Uterus (tissue), 4 donors: ENCODE data around the gene AIDA. TPM values are rescaled to one million over a fixed set of nuclear protein-coding genes. Genes with fewer than 3 reads are reported as not detected.

Experiments used
- DNase-seq, 2 donors: peaks; one replicate each; pipeline ENCODE4 v3.0.0-alpha.2; 2019 to 2020
- H3K27ac ChIP-seq, 2 donors: fragments of 200-600 bp; sonication (generic); 1 replicate in 1 of 2; 2 replicates in 1 of 2; pipeline ENCODE4 v1.5.1; 2016 to 2018
- H3K27me3 ChIP-seq, 2 donors: fragments of 200-600 bp; sonication (generic); one replicate each; pipeline ENCODE4 v1.5.1; 2018 to 2019; ENCODE audit warnings: control low read depth in 1 of 2
- H3K36me3 ChIP-seq, 2 donors: fragments of 200-600 bp; sonication (generic); one replicate each; pipeline ENCODE4 v1.5.1; 2019; ENCODE audit warnings: control low read depth in 1 of 2
- H3K4me1 ChIP-seq, 2 donors: fragments of 200-600 bp; sonication (generic); one replicate each; pipeline ENCODE4 v1.5.1; 2018 to 2019; ENCODE audit warnings: control low read depth in 1 of 2
- H3K4me3 ChIP-seq, 2 donors: fragments of 200-600 bp; sonication (generic); 1 replicate in 1 of 2; 2 replicates in 1 of 2; pipeline ENCODE4 v1.5.1; 2018 to 2019; ENCODE audit warnings: mild to moderate bottlenecking in 1 of 2
- H3K9me3 ChIP-seq, 2 donors: fragments of 200-600 bp; sonication (generic); one replicate each; pipeline ENCODE4 v1.5.1; 2019; ENCODE audit warnings: control low read depth in 1 of 2
- CTCF ChIP-seq, 4 experiments: fragments of 200-600 bp in 2 of 4; fragments of 450-650 bp in 2 of 4; sonication (generic) in 2 of 4; IDR thresholded peaks; one replicate each; pipeline ENCODE4 v1.5.1; 2016 to 2019; ENCODE audit warnings: antibody characterized with exemption in 4 of 4, mild to moderate bottlenecking in 2 of 4, moderate library complexity in 1 of 4
- POLR2A ChIP-seq, 2 donors: fragments of 450-650 bp; IDR thresholded peaks; one replicate each; pipeline ENCODE4 v1.6.1; 2016; ENCODE audit warnings: antibody characterized with exemption in 2 of 2, mild to moderate bottlenecking in 1 of 2, moderate library complexity in 1 of 2
- intact Hi-C: fragments of 100-400 bp; cut with DNase I; formaldehyde crosslinking; loops from one replicate; pipeline ENCODE4 v1.15.1; 2023; ENCODE audit warnings: low total_unique reads
- total RNA-seq, 4 donors: library from RNA; depleted of rRNA in 3 of 4; stranded (reverse); fragments of >200 nt in 3 of 4; gene quantifications; one replicate each; pipeline versions ENCODE4 v1.1.0 to v1.2.4, GENCODE V29; 2014 to 2023
- donor health status: DM: yes; HTN: yes; CAD: no.

Gene AIDA
- 10 to 100 TPM; 20.2 to 94.1 (median 74.0) TPM for total RNA-seq

- Histone ChIP-seq H3K27me3 (no peaks in the 10 kb centered on the region), H3K9me3 (no peaks in the 10 kb centered on the region), H3K36me3 (no peaks in the 10 kb centered on the region), H3K4me3 (peak within 1 kb of the TSS; percentile 73 to 91), H3K27ac (peak within 1 kb of the TSS; percentile 94 to 99), H3K4me1 (peaks cover 6 to 7% of the 10 kb centered on the region in 2 donors)
- intact Hi-C loops, result no loop called here
- TF ChIP-seq POLR2A (IDR thresholded peaks at IDR 0.05) (peak; percentile 41 to 49), CTCF (IDR thresholded peaks at IDR 0.05) (no peak)
- peak; percentile 92 to 95 for DNase-seq
These were observed at the start of gene AIDA, which contains the start of gene BROX for GRCh38 chr1:222712253-222713090. AIDA (minus strand) TSS chr1:222712491; CDS start chr1:222712317, 174 bp downstream. BROX (plus strand) TSS chr1:222712564; CDS start chr1:222715700, 3,136 bp downstream.

- Histone ChIP-seq H3K4me1 (no peaks in the 10 kb centered on the region), H3K4me3 (no peak overlapping the region), H3K36me3 (no peaks in the 10 kb centered on the region), H3K27me3 (no peaks in the 10 kb centered on the region), H3K9me3 (no peaks in the 10 kb centered on the region), H3K27ac (no peak overlapping the region)
- TF ChIP-seq CTCF (IDR thresholded peaks at IDR 0.05) (no peak), POLR2A (IDR thresholded peaks at IDR 0.05) (no peak)
- no peak for DNase-seq
- intact Hi-C loops, result no loop called here
These were observed 48.8 kb upstream of the AIDA start for GRCh38 chr1:222761083-222761482.

GRCh38 chr1:222759451-222760035 lies 47.3 kb upstream of the AIDA start:
- Histone ChIP-seq H3K27ac (no peak overlapping the region), H3K4me1 (no peaks in the 10 kb centered on the region), H3K27me3 (no peaks in the 10 kb centered on the region), H3K4me3 (no peak overlapping the region), H3K9me3 (no peaks in the 10 kb centered on the region), H3K36me3 (no peaks in the 10 kb centered on the region)
- intact Hi-C loops, result no loop called here
- TF ChIP-seq CTCF (IDR thresholded peaks at IDR 0.05), result no peak
- no peak for TF ChIP-seq POLR2A (IDR thresholded peaks at IDR 0.05)
- DNase-seq, result no peak

- Histone ChIP-seq H3K9me3 (no peaks in the 10 kb centered on the region), H3K4me3 (no peak overlapping the region), H3K27me3 (no peaks in the 10 kb centered on the region), H3K27ac (peak overlapping the region; percentile 66 to 77), H3K4me1 (no peaks in the 10 kb centered on the region), H3K36me3 (no peaks in the 10 kb centered on the region)
- peak; percentile 69 to 71 for DNase-seq
- no peak for TF ChIP-seq POLR2A (IDR thresholded peaks at IDR 0.05)
- no peak for TF ChIP-seq CTCF (IDR thresholded peaks at IDR 0.05)
- intact Hi-C loops, result no loop called here
These were observed 45.5 kb upstream of the AIDA start for GRCh38 chr1:222757646-222758268.
